MCF 10A (cell line): ENCODE results near the gene CCDC120. TPM values are rescaled to one million over a fixed set of nuclear protein-coding genes. Genes with fewer than 3 reads are reported as not detected.

ENCODE experiments used
- BruUV-seq: library from RNA; stranded (reverse); fragments of 400-500 nt; replicated peaks from 2 replicates; lab custom pipeline; 2021; lab: Mats Ljungman, UMichigan
- CTCF ChIA-PET: fragments of 300-600 bp; sonication (Branson Sonifier 250); formaldehyde crosslinking; extraction: SDS; loops from one replicate; lab custom pipeline; 2021; ENCODE audit warnings: antibody characterized with exemption, inconsistent platforms; lab: Yijun Ruan, JAX
- POLR2A ChIA-PET: fragments of 300-600, 350-650 bp; sonication (Branson Sonifier 250); formaldehyde crosslinking; extraction: SDS; loops from one replicate; lab custom pipeline; 2020; ENCODE audit warnings: antibody characterized with exemption, inconsistent platforms; lab: Yijun Ruan, JAX
- DNase-seq: peaks from one replicate; pipeline ENCODE4 v3.0.0-alpha.2; 2018; ENCODE audit not compliant: unreplicated experiment
- H3K27ac Mint-ChIP-seq: one replicate; pipeline ENCODE4 v1.8.0; 2022; ENCODE audit warnings: mild to moderate bottlenecking, low read depth, mixed read lengths; ENCODE audit not compliant: unreplicated experiment
- H3K27me3 Mint-ChIP-seq: one replicate; pipeline ENCODE4 v1.8.0; 2022; ENCODE audit warnings: mixed read lengths; ENCODE audit not compliant: insufficient read depth, unreplicated experiment
- H3K36me3 Mint-ChIP-seq: one replicate; pipeline ENCODE4 v1.8.0; 2022; ENCODE audit warnings: mild to moderate bottlenecking, moderate library complexity, mixed read lengths; ENCODE audit not compliant: insufficient read depth, unreplicated experiment
- H3K4me1 Mint-ChIP-seq: one replicate; pipeline ENCODE4 v1.8.0; 2022; ENCODE audit warnings: mixed read lengths; ENCODE audit not compliant: insufficient read depth, unreplicated experiment
- H3K4me3 Mint-ChIP-seq: one replicate; pipeline ENCODE4 v1.8.0; 2022; ENCODE audit warnings: mild to moderate bottlenecking, moderate library complexity, mixed read lengths; ENCODE audit not compliant: unreplicated experiment
- H3K9me3 Mint-ChIP-seq: one replicate; pipeline ENCODE4 v1.8.0; 2022; ENCODE audit warnings: mixed read lengths; ENCODE audit not compliant: unreplicated experiment
- CTCF ChIP-seq: fragments of 200-600 bp; IDR thresholded peaks from one replicate; pipeline ENCODE4 v1.8.0; 2022; ENCODE audit warnings: antibody characterized with exemption, mild to moderate bottlenecking; ENCODE audit not compliant: unreplicated experiment
- intact Hi-C: fragments of 100-400 bp; cut with micrococcal nuclease; formaldehyde crosslinking; loops from 2 replicates; pipeline ENCODE4 v1.14.1; 2022
- total RNA-seq: library from RNA; stranded (reverse); gene quantifications from 2 replicates; pipeline ENCODE4 v1.2.3, GENCODE V29; 2022

CCDC120 gene
- total RNA-seq, 1 experiment from 2014 or later: 14.4 TPM

- Mint-ChIP-seq H3K36me3 (peaks cover 43% of the 10 kb centered on the region), H3K4me1 (no peaks in the 10 kb centered on the region), H3K4me3 (no peak overlapping the region), H3K27ac (no peak overlapping the region), H3K27me3 (no peaks in the 10 kb centered on the region), H3K9me3 (no peaks in the 10 kb centered on the region)
- no peak for DNase-seq
- BruUV-seq: no TSS peak
- intact Hi-C loops: no loop called here
- CTCF ChIA-PET: interaction anchor here (1.5 kb wide), 1 partner anchor 11 kb away, joined by 4 read pairs; the partner anchor contains the start of gene GPKOW
- POLR2A ChIA-PET: no interaction called here
- no peak for TF ChIP-seq CTCF
These were observed 53.0 kb downstream of the CCDC120 start for GRCh38 chrX:49111791-49112190.

- no peak for TF ChIP-seq CTCF
- H3K36me3 Mint-ChIP-seq: peaks cover 73% of the 10 kb centered on the region
- no peak for DNase-seq
- ChIA-PET CTCF (no interaction called here), POLR2A (interaction anchor here (0.5 to 1.0 kb wide), 2 partner anchors 27 to 69 kb away, joined by 3 read pairs; no protein-coding TSS in a partner anchor)
- no peak overlapping the region for H3K4me3 Mint-ChIP-seq
- H3K9me3 Mint-ChIP-seq: no peaks in the 10 kb centered on the region
- intact Hi-C loops: no loop called here
- no peaks in the 10 kb centered on the region for H3K4me1 Mint-ChIP-seq
- BruUV-seq: no TSS peak
- H3K27ac Mint-ChIP-seq: no peak overlapping the region
- no peaks in the 10 kb centered on the region for H3K27me3 Mint-ChIP-seq
These were observed 57.3 kb downstream of the CCDC120 start for GRCh38 chrX:49116076-49116475.

- intact Hi-C loops: no loop called here
- Mint-ChIP-seq H3K4me3 (no peak overlapping the region), H3K27me3 (no peaks in the 10 kb centered on the region), H3K36me3 (peaks cover 77% of the 10 kb centered on the region), H3K9me3 (no peaks in the 10 kb centered on the region), H3K27ac (no peak overlapping the region), H3K4me1 (no peaks in the 10 kb centered on the region)
- TF ChIP-seq CTCF: no peak
- BruUV-seq: no TSS peak
- DNase-seq: no peak
- POLR2A ChIA-PET: interaction anchor here (1.0 kb wide), 1 partner anchor 69 kb away, joined by 3 read pairs; no protein-coding TSS in a partner anchor
- CTCF ChIA-PET: no interaction called here
These were observed 57.9 kb downstream of the CCDC120 start for GRCh38 chrX:49116716-49117115.

GRCh38 chrX:49117581-49117980, 58.8 kb downstream of the CCDC120 start:
- no peaks in the 10 kb centered on the region for H3K4me1 Mint-ChIP-seq
- H3K36me3 Mint-ChIP-seq: peaks cover 81% of the 10 kb centered on the region
- H3K9me3 Mint-ChIP-seq: no peaks in the 10 kb centered on the region
- TF ChIP-seq CTCF: no peak
- H3K4me3 Mint-ChIP-seq: no peak overlapping the region
- ChIA-PET POLR2A (no interaction called here), CTCF (no interaction called here)
- DNase-seq: no peak
- BruUV-seq: no TSS peak
- no peaks in the 10 kb centered on the region for H3K27me3 Mint-ChIP-seq
- intact Hi-C loops: no loop called here
- H3K27ac Mint-ChIP-seq: no peak overlapping the region

Other genes starting within 250 kb of the CCDC120 start
- 0.25 TPM in 1 of 2 replicates, not detected in the other for gene ERAS, start 232.5 kb upstream of the CCDC120 start, total RNA-seq
- gene PCSK1N, start 223.4 kb upstream of the CCDC120 start, total RNA-seq: 5.0 and 6.3 TPM in 2 replicates
- 70.6 and 73.7 TPM in 2 replicates for gene TIMM17B, start 161.2 kb upstream of the CCDC120 start, total RNA-seq
- 126 and 150 TPM in 2 replicates for gene PQBP1, start 161.1 kb upstream of the CCDC120 start, total RNA-seq
- gene SLC35A2, start 147.4 kb upstream of the CCDC120 start, total RNA-seq: 38.6 and 43.5 TPM in 2 replicates
- gene PIM2, start 140.0 kb upstream of the CCDC120 start, total RNA-seq: 8.0 and 9.2 TPM in 2 replicates
- 35.1 and 38.7 TPM in 2 replicates for gene OTUD5, start 101.4 kb upstream of the CCDC120 start, total RNA-seq
- gene KCND1, start 87.2 kb upstream of the CCDC120 start, total RNA-seq: 0.86 and 1.8 TPM in 2 replicates
- 49.6 and 51.0 TPM in 2 replicates for gene GRIPAP1, start 56.7 kb upstream of the CCDC120 start, total RNA-seq
- 45.3 and 71.7 TPM in 2 replicates for gene TFE3, start 15.6 kb upstream of the CCDC120 start, total RNA-seq
- gene PRAF2, start 15.0 kb downstream of the CCDC120 start, total RNA-seq: 32.1 and 34.5 TPM in 2 replicates
- 93.0 and 96.9 TPM in 2 replicates for gene WDR45, start 20.9 kb downstream of the CCDC120 start, total RNA-seq
- gene GPKOW, start 64.7 kb downstream of the CCDC120 start, total RNA-seq: 22.0 and 24.4 TPM in 2 replicates
- gene MAGIX, start 103.8 kb downstream of the CCDC120 start, total RNA-seq: 0.52 and 0.84 TPM in 2 replicates
- 292 and 308 TPM in 2 replicates for gene PLP2, start 112.9 kb downstream of the CCDC120 start, total RNA-seq
- gene PRICKLE3, start 127.4 kb downstream of the CCDC120 start, total RNA-seq: 14.5 and 15.7 TPM in 2 replicates
- 0.75 and 0.79 TPM in 2 replicates for gene SYP, start 141.2 kb downstream of the CCDC120 start, total RNA-seq
- not detected in 2 replicates for gene CACNA1F, start 174.3 kb downstream of the CCDC120 start, total RNA-seq
- 11.0 and 11.5 TPM in 2 replicates for gene CCDC22, start 176.5 kb downstream of the CCDC120 start, total RNA-seq
- 0.26 and 0.32 TPM in 2 replicates for gene FOXP3, start 205.7 kb downstream of the CCDC120 start, total RNA-seq
- 7.0 and 9.1 TPM in 2 replicates for gene PPP1R3F, start 210.8 kb downstream of the CCDC120 start, total RNA-seq
- gene GAGE10, start 244.6 kb downstream of the CCDC120 start, total RNA-seq: not detected in 2 replicates